Stomach (tissue), 19 donors: ENCODE measurements around the gene FAM83F. TPM values are rescaled to one million over a fixed set of nuclear protein-coding genes. Genes with fewer than 3 reads are reported as not detected.
A peak's percentile ranks its signal among the peaks of the same experiment; 100 is the strongest.

Source experiments
- DNase-seq, 2 donors: peaks; one replicate each; pipeline versions ENCODE4 v3.0.0 to v3.0.0-alpha.2; 2013 to 2019
- H3K27ac ChIP-seq, 5 donors: fragments of 200-600 bp in 4 of 5; sonication (generic) in 4 of 5; one replicate each; pipeline ENCODE4 v1.5.1; 2013 to 2019; ENCODE audit warnings: mild to moderate bottlenecking in 1 of 5, moderate library complexity in 1 of 5
- H3K27me3 ChIP-seq, 3 donors: fragments of 200-600 bp; sonication (generic); one replicate each; pipeline ENCODE4 v1.5.1; 2017 to 2019; ENCODE audit warnings: mixed run types in 1 of 3
- H3K36me3 ChIP-seq, 4 donors: fragments of 200-600 bp; sonication (generic); 1 replicate in 3 of 4; 2 replicates in 1 of 4; pipeline ENCODE4 v1.5.1; 2016 to 2019
- H3K4me1 ChIP-seq, 4 donors: fragments of 200-600 bp; sonication (generic); one replicate each; pipeline ENCODE4 v1.5.1; 2016 to 2019
- H3K4me3 ChIP-seq, 4 donors: fragments of 200-600 bp; sonication (generic) in 3 of 4; one replicate each; pipeline ENCODE4 v1.5.1; 2016 to 2019; ENCODE audit warnings: mild to moderate bottlenecking in 1 of 4
- H3K9me3 ChIP-seq, 4 donors: fragments of 200-600 bp; sonication (generic); one replicate each; pipeline ENCODE4 v1.5.1; 2016 to 2019
- CTCF ChIP-seq, 7 experiments: fragments of 450-650 bp in 4 of 7; fragments of 200-600 bp in 3 of 7; sonication (generic) in 3 of 7; IDR thresholded peaks; one replicate each; pipeline ENCODE4 v1.5.1; 2016 to 2019; ENCODE audit warnings: antibody characterized with exemption in 7 of 7, control low read depth in 2 of 7, mild to moderate bottlenecking in 1 of 7
- EP300 ChIP-seq: sonication (generic); formaldehyde crosslinking; IDR thresholded peaks from one replicate; pipeline ENCODE4 v1.6.1; 2017; ENCODE audit warnings: antibody characterized with exemption
- POLR2A ChIP-seq, 4 donors: fragments of 450-650 bp; IDR thresholded peaks; one replicate each; pipeline ENCODE4 v1.6.1; 2016; ENCODE audit warnings: antibody characterized with exemption in 4 of 4, control low read depth in 2 of 4, mild to moderate bottlenecking in 1 of 4, moderate library complexity in 1 of 4
- POLR2AphosphoS5 ChIP-seq, 3 donors: sonication (generic); formaldehyde crosslinking; IDR thresholded peaks; one replicate each; pipeline ENCODE4 v1.6.1; 2016; ENCODE audit warnings: antibody characterized with exemption in 3 of 3
- WGBS, 5 donors: extraction: QIAGEN DNeasy Blood & Tissue Kit in 3 of 5; methylation state at CpG; one replicate each; pipeline versions ENCODE4 v1.1.5 to v1.1.7; 2013 to 2018; 5-methylcytosine and 5-hydroxymethylcytosine counted together
- intact Hi-C: fragments of 100-400 bp; cut with DNase I; formaldehyde crosslinking; loops from one replicate; pipeline ENCODE4 v1.15.1; 2023; ENCODE audit warnings: low total_unique reads
- long read RNA-seq, 10 donors: transcript quantifications; one replicate each; lab custom pipeline, GENCODE V29; 2026
- polyA plus RNA-seq, 3 donors: library from polyadenylated mRNA; stranded (reverse); fragments of 200-250 nt; gene quantifications; one replicate each; pipeline ENCODE4 v1.2.3, GENCODE V29; 2013
- total RNA-seq, 5 donors: library from RNA; depleted of rRNA; stranded (reverse); fragments of >200 nt; gene quantifications; one replicate each; pipeline versions ENCODE4 v1.1.0 to v1.2.3, GENCODE V29; 2014 to 2016
- donor health status: healthy with polysubstance abuse.
- donor health status: Bipolar disorder and iron deficiency.
- donor health status: healthy.

Gene FAM83F
- 10 to 100 TPM in 2 of 5 donors, 1 to 10 TPM in 2, under 1 TPM in 1; under 0.01 to 17.4 (median 7.3) TPM for total RNA-seq
- polyA plus RNA-seq, result 10 to 100 TPM in 1 of 3 donors, 1 to 10 TPM in 2; 5.7 to 14.2 (median 7.8) TPM
- long read RNA-seq, donor 1, result 0 reads
- long read RNA-seq, donor 2, result 0 reads
- long read RNA-seq, donor 3, full-length matches to known transcripts, result 4 of 4 reads
- long read RNA-seq, donor 3, partial matches to known transcripts, result 0 of 4 reads
- long read RNA-seq, donor 3, other reads (novel, unspliced or antisense), result 0 of 4 reads
- long read RNA-seq, donor 4, result 0 reads
- long read RNA-seq, donor 5, full-length matches to known transcripts, result 1 of 1 reads
- long read RNA-seq, donor 5, partial matches to known transcripts, result 0 of 1 reads
- long read RNA-seq, donor 5, other reads (novel, unspliced or antisense), result 0 of 1 reads
- long read RNA-seq, donor 6, full-length matches to known transcripts, result 2 of 2 reads
- long read RNA-seq, donor 6, partial matches to known transcripts, result 0 of 2 reads
- long read RNA-seq, donor 6, other reads (novel, unspliced or antisense), result 0 of 2 reads
- long read RNA-seq, donor 7, full-length matches to known transcripts, result 1 of 1 reads
- long read RNA-seq, donor 7, partial matches to known transcripts, result 0 of 1 reads
- long read RNA-seq, donor 7, other reads (novel, unspliced or antisense), result 0 of 1 reads
- long read RNA-seq, donor 8, result 0 reads
- long read RNA-seq, donor 9, result 0 reads
- long read RNA-seq, donor 10, result 0 reads

GRCh38 chr22:39994566-39995392, at the start of gene FAM83F:
TSS of gene FAM83F (plus strand) at chr22:39994954. CDS start at chr22:39995043, 89 bp downstream.
- Histone ChIP-seq H3K27me3 (peaks cover 0 to 26% (median 13%) of the 10 kb centered on the region in 3 donors), H3K27ac (peak within 1 kb of the TSS; percentile 66 to 94 (median 85)), H3K4me3 (peak within 1 kb of the TSS; percentile 46 to 53 (median 50)), H3K36me3 (no peaks in the 10 kb centered on the region), H3K4me1 (peaks cover 36 to 80% (median 63%) of the 10 kb centered on the region in 4 donors), H3K9me3 (no peaks in the 10 kb centered on the region)
- TF ChIP-seq CTCF (IDR thresholded peaks at IDR 0.05) (no peak), POLR2AphosphoS5 (IDR thresholded peaks at IDR 0.05) (no peak), EP300 (no peak), POLR2A (IDR thresholded peaks at IDR 0.05) (no peak)
- intact Hi-C loops, result no loop called here
- peak; percentile 73 to 90 for DNase-seq
- 3 to 10% (median 7%) methylated on average over 52 to 115 of the region's 115 CpGs for WGBS, 5 donors

- Histone ChIP-seq H3K27me3 (no peaks in the 10 kb centered on the region), H3K4me3 (no peak overlapping the region), H3K9me3 (no peaks in the 10 kb centered on the region), H3K4me1 (peaks cover 0 to 12% (median 0%) of the 10 kb centered on the region in 4 donors), H3K27ac (no peak overlapping the region), H3K36me3 (no peaks in the 10 kb centered on the region)
- TF ChIP-seq POLR2AphosphoS5 (IDR thresholded peaks at IDR 0.05), result no peak
- TF ChIP-seq EP300, result no peak
- TF ChIP-seq POLR2A (IDR thresholded peaks at IDR 0.05), result no peak
- no peak for TF ChIP-seq CTCF (IDR thresholded peaks at IDR 0.05)
- DNase-seq, result no peak
- WGBS, 5 donors, result 93 to 98% (median 95%) methylated on average over 4 of the region's 4 CpGs
- intact Hi-C loops, result no loop called here
Observed at GRCh38 chr22:39946126-39946502, 48.6 kb upstream of the FAM83F start.

- intact Hi-C loops, result no loop called here
- Histone ChIP-seq H3K27me3 (no peaks in the 10 kb centered on the region), H3K27ac (peak overlapping the region in 1 of 5 donors; percentile 14), H3K4me3 (no peak overlapping the region), H3K9me3 (no peaks in the 10 kb centered on the region), H3K36me3 (no peaks in the 10 kb centered on the region), H3K4me1 (peaks cover 0 to 12% (median 0%) of the 10 kb centered on the region in 4 donors)
- 44 to 53% (median 47%) methylated on average over 8 of the region's 8 CpGs for WGBS, 5 donors
- no peak for TF ChIP-seq EP300
- no peak for TF ChIP-seq POLR2A (IDR thresholded peaks at IDR 0.05)
- no peak for TF ChIP-seq CTCF (IDR thresholded peaks at IDR 0.05)
- DNase-seq, result peak in 1 of 2 donors; percentile 58
Observed at GRCh38 chr22:39946503-39947219, 48.1 kb upstream of the FAM83F start.
